HCT116 (cell line): Measurements from ENCODE around the gene HOXD1. TPM values are rescaled to one million over a fixed set of nuclear protein-coding genes. Genes with fewer than 3 reads are reported as not detected.

ENCODE experiments used
- ATAC-seq: fragments of 200-7000 bp; cut with Tn5 transposase; 2 replicates; pipeline ENCODE4 v1.9.1; 2020; ENCODE audit warnings: mild to moderate bottlenecking, moderate library complexity
- BruUV-seq: library from RNA; stranded (reverse); fragments of 400-500 nt; replicated peaks from 2 replicates; lab custom pipeline; 2021; lab: Mats Ljungman, UMichigan
- CTCF ChIA-PET: fragments of 300-600 bp; sonication (Branson Sonifier 250); formaldehyde crosslinking; loops from one replicate; lab custom pipeline; 2021; ENCODE audit warnings: antibody characterized with exemption; lab: Charles Lee
- POLR2A ChIA-PET: fragments of 300-600, 350-600 bp; sonication (Branson Sonifier 250); formaldehyde crosslinking; loops from one replicate; lab custom pipeline; 2021; ENCODE audit warnings: antibody characterized with exemption; lab: Charles Lee
- RAD21 ChIA-PET, 2 experiments: fragments of 300-600 bp; sonication (Branson Sonifier 250); formaldehyde crosslinking; loops; one replicate each; lab custom pipeline; 2023; ENCODE audit warnings: low total read pairs in 2 of 2; ENCODE audit not compliant: uncharacterized antibody in 2 of 2, unreplicated experiment in 2 of 2, low non-redundant PET in 1 of 2; lab: Charles Lee
- DNase-seq: peaks from one replicate; pipeline ENCODE4 v3.0.0-alpha.2; 2010; ENCODE audit warnings: low read depth, low spot score
- H2AFZ ChIP-seq: fragments of 200-600 bp; shearing (Covaris generic), sonication (generic); 2 replicates; pipeline ENCODE4 v1.6.1; 2017; ENCODE audit warnings: low read depth, mixed run types, mixed read lengths, antibody characterized with exemption, low read length; ENCODE audit not compliant: poor library complexity, severe bottlenecking
- H3K27ac ChIP-seq: 2 replicates; pipeline ENCODE4 v1.5.1; 2012; ENCODE audit warnings: low read depth, low read length
- H3K27me3 ChIP-seq: fragments of 200-600 bp; sonication (generic); 2 replicates; pipeline ENCODE4 v1.6.1; 2016; ENCODE audit warnings: mixed run types, low read length, mixed read lengths; ENCODE audit not compliant: insufficient read depth
- H3K36me3 ChIP-seq, 2 experiments: fragments of 200-500 bp in 1 of 2; fragments of 200-600 bp in 1 of 2; sonication (Bioruptor generic) in 1 of 2; sonication (generic) in 1 of 2; 2 replicates each; pipeline versions ENCODE4 v1.5.1 to v1.6.1; 2014 to 2016; ENCODE audit warnings: low read length in 2 of 2, inconsistent platforms in 1 of 2, mixed read lengths in 1 of 2, mixed run types in 1 of 2; ENCODE audit not compliant: insufficient read depth in 2 of 2, control insufficient read depth in 1 of 2
- H3K4me1 ChIP-seq, 2 experiments: fragments of 200-600 bp in 1 of 2; sonication (generic) in 1 of 2; 2 replicates each; pipeline versions ENCODE4 v1.5.1 to v1.6.1; 2012 to 2017; ENCODE audit warnings: low read length in 2 of 2, inconsistent platforms in 1 of 2, mild to moderate bottlenecking in 1 of 2, mixed read lengths in 1 of 2, mixed run types in 1 of 2, moderate library complexity in 1 of 2; ENCODE audit not compliant: insufficient read depth in 2 of 2, control insufficient read depth in 1 of 2
- H3K4me2 ChIP-seq: fragments of 200-600 bp; sonication (generic); 2 replicates; pipeline ENCODE4 v1.6.1; 2017; ENCODE audit warnings: mixed run types, low read length, mixed read lengths
- H3K4me3 ChIP-seq, 2 experiments: fragments of 200-600 bp in 1 of 2; sonication (generic) in 1 of 2; replicated peaks in 1 of 2; 2 replicates each; pipeline ENCODE4 v1.5.1; 2011 to 2016; ENCODE audit warnings: low read length in 2 of 2, control low read depth in 1 of 2, low read depth in 1 of 2, mild to moderate bottlenecking in 1 of 2, mixed read lengths in 1 of 2, mixed run types in 1 of 2
- H3K79me2 ChIP-seq: fragments of 200-600 bp; sonication (generic); 2 replicates; pipeline ENCODE4 v1.6.1; 2017; ENCODE audit warnings: mild to moderate bottlenecking, mixed run types, low read length, moderate library complexity, mixed read lengths; ENCODE audit not compliant: insufficient read depth
- H3K9ac ChIP-seq: fragments of 200-600 bp; sonication (generic); 2 replicates; pipeline ENCODE4 v1.6.1; 2016; ENCODE audit warnings: low read length, mixed read lengths
- H3K9me2 ChIP-seq: fragments of 200-600 bp; sonication (generic), shearing (Covaris generic); 2 replicates; pipeline ENCODE4 v1.6.1; 2017; ENCODE audit warnings: mixed run types, mild to moderate bottlenecking, moderate library complexity; ENCODE audit not compliant: insufficient read depth
- H3K9me3 ChIP-seq, 2 experiments: fragments of 200-500 bp in 1 of 2; fragments of 200-600 bp in 1 of 2; sonication (Bioruptor generic) in 1 of 2; sonication (generic) in 1 of 2; 2 replicates each; pipeline ENCODE4 v1.6.1; 2014 to 2017; ENCODE audit warnings: low read length in 2 of 2, mixed read lengths in 2 of 2, inconsistent platforms in 1 of 2, low read depth in 1 of 2, mild to moderate bottlenecking in 1 of 2, mixed run types in 1 of 2, moderate library complexity in 1 of 2; ENCODE audit not compliant: control insufficient read depth in 1 of 2, insufficient read depth in 1 of 2
- H4K20me1 ChIP-seq: fragments of 200-600 bp; sonication (generic), shearing (Covaris generic); 2 replicates; pipeline ENCODE4 v1.6.1; 2017; ENCODE audit warnings: mixed run types, mild to moderate bottlenecking, moderate library complexity; ENCODE audit not compliant: insufficient read depth
- ATF3 ChIP-seq: IDR thresholded peaks from 2 replicates; pipeline ENCODE4 v1.6.1; 2012
- CBX3 ChIP-seq: IDR thresholded peaks from 2 replicates; pipeline ENCODE4 v1.6.1; 2012; ENCODE audit warnings: low read depth
- CTCF ChIP-seq, 3 experiments: fragments of 200-600 bp in 1 of 3; sonication (generic) in 1 of 3; IDR thresholded peaks in 2 of 3; conservative IDR thresholded peaks in 1 of 3; 2 replicates each; pipeline ENCODE4 v1.5.1; 2012 to 2017; ENCODE audit warnings: low read depth in 2 of 3, low read length in 2 of 3, antibody characterized with exemption in 1 of 3, borderline replicate concordance in 1 of 3, control low read depth in 1 of 3, mild to moderate bottlenecking in 1 of 3, mixed read lengths in 1 of 3, mixed run types in 1 of 3, moderate library complexity in 1 of 3; ENCODE audit not compliant: insufficient read depth in 1 of 3
- ELF1 ChIP-seq: IDR thresholded peaks from 2 replicates; pipeline ENCODE4 v1.6.1; 2012; ENCODE audit warnings: low read depth, borderline replicate concordance
- EZH2phosphoT487 ChIP-seq: fragments of 200-600 bp; IDR thresholded peaks from 2 replicates; pipeline ENCODE4 v1.6.1; 2018; ENCODE audit warnings: antibody characterized with exemption, borderline replicate concordance
- FOSL1 ChIP-seq: IDR thresholded peaks from 2 replicates; pipeline ENCODE4 v1.6.1; 2012; ENCODE audit warnings: low read depth
- POLR2A ChIP-seq: IDR thresholded peaks from 2 replicates; pipeline ENCODE4 v1.7.0; 2011; ENCODE audit warnings: borderline replicate concordance; ENCODE audit not compliant: insufficient read depth, insufficient read length; ENCODE audit errors: extremely low read depth
- RAD21 ChIP-seq: IDR thresholded peaks from 2 replicates; pipeline ENCODE4 v1.6.1; 2012; ENCODE audit warnings: low read depth, mild to moderate bottlenecking
- SP1 ChIP-seq: IDR thresholded peaks from 2 replicates; pipeline ENCODE4 v1.6.1; 2012; ENCODE audit warnings: low read depth
- SRF ChIP-seq: IDR thresholded peaks from 2 replicates; pipeline ENCODE4 v1.6.1; 2012; ENCODE audit warnings: low read depth
- TCF7L2 ChIP-seq: IDR thresholded peaks from 2 replicates; pipeline ENCODE4 v1.7.0; 2011; ENCODE audit warnings: borderline replicate concordance, inconsistent platforms; ENCODE audit not compliant: insufficient read depth, insufficient read length; ENCODE audit errors: extremely low read depth
- ZFX ChIP-seq: fragments of 450-650 bp; IDR thresholded peaks from 2 replicates; pipeline ENCODE4 v1.6.1; 2017
- ZNF274 ChIP-seq: fragments of 200-500 bp; sonication (Bioruptor generic); IDR thresholded peaks from 2 replicates; pipeline ENCODE4 v1.6.1; 2014; ENCODE audit warnings: mild to moderate bottlenecking, low read depth, low read length, inconsistent platforms
- intact Hi-C: fragments of 100-400 bp; cut with micrococcal nuclease; formaldehyde crosslinking; loops from 2 replicates; pipeline ENCODE4 v1.10.0; 2022
- total RNA-seq: library from RNA; stranded (reverse); gene quantifications from one replicate; pipeline ENCODE4 v1.2.1, GENCODE V29; 2021; ENCODE audit not compliant: unreplicated experiment
- TF ChIP-seq, protein P1 (sequence below): IDR thresholded peaks from 2 replicates; pipeline ENCODE4 v1.6.1; 2012

Gene HOXD1
- total RNA-seq, 1 experiment from 2014 or later, result not detected

GRCh38 chr2:176193048-176193447, 4.6 kb downstream of the HOXD1 start (continued):
- no peak for TF ChIP-seq ELF1
- no peak for TF ChIP-seq TCF7L2
- no peak for TF ChIP-seq SP1
- no peak for TF ChIP-seq CBX3
- no peak for TF ChIP-seq POLR2A
- no peak for TF ChIP-seq ZFX
- TF ChIP-seq, protein P1, sequence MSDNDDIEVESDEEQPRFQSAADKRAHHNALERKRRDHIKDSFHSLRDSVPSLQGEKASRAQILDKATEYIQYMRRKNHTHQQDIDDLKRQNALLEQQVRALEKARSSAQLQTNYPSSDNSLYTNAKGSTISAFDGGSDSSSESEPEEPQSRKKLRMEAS, result no peak
- TF ChIP-seq RAD21, result no peak

GRCh38 chr2:176199902-176200301, 11.4 kb downstream of the HOXD1 start:
- Histone ChIP-seq H3K4me3 (no peak overlapping the region), H3K9me2 (no peaks in the 10 kb centered on the region), H3K27ac (no peak overlapping the region), H4K20me1 (no peaks in the 10 kb centered on the region), H3K9ac (no peak overlapping the region), H2AFZ (no peak overlapping the region), H3K4me1 (no peaks in the 10 kb centered on the region), H3K4me2 (no peak overlapping the region), H3K9me3 (no peaks in the 10 kb centered on the region), H3K27me3 (0 out of 2 replicates have a peak, but pooled peaks cover 4% of the 10 kb centered on the region)
- BruUV-seq, result no TSS peak
- POLR2A ChIA-PET, result no interaction called here
- DNase-seq, result no peak
- TF ChIP-seq CTCF (IDR thresholded peaks at IDR 0.05 in 2 of 3, conservative IDR thresholded peaks at IDR 0.05 in 1 of 3; ENCODE audit: borderline replicate concordance in 1 of 3, insufficient read depth in 1 of 3, low read depth in 2 of 3, low read length in 2 of 3), result no peak
- no peak for TF ChIP-seq SRF
- TF ChIP-seq RAD21, result no peak
- no peak for TF ChIP-seq ZNF274
- TF ChIP-seq EZH2phosphoT487, result no peak
- TF ChIP-seq FOSL1, result no peak
- no peak for TF ChIP-seq SP1
- no peak for TF ChIP-seq ATF3
- TF ChIP-seq, all 23 proteins: peak for 0
- ChIA-PET CTCF (interaction anchor here (0.5 to 0.7 kb wide), 2 partner anchors 69 to 88 kb away, joined by 3 read pairs; no protein-coding TSS in a partner anchor), RAD21 (no interaction called here)
- Histone ChIP-seq H3K79me2 (no peaks in the 10 kb centered on the region), H3K36me3 (no peaks in the 10 kb centered on the region)
- intact Hi-C loops, result no loop called here
- ATAC-seq, result no peak
